GM18868 (cell line): ENCODE measurements around the gene C22orf42.
"Not testable (repeated sequence)": the region's sequence is repeated elsewhere in the genome, so short reads cannot be mapped to it uniquely, and the experiment has no call there.

Experiments used
- ATAC-seq: cut with Tn5 transposase; IDR thresholded peaks from one replicate; pipeline ENCODE4 v1.9.1; 2021; ENCODE audit warnings: mild to moderate bottlenecking, moderate library complexity; ENCODE audit not compliant: unreplicated experiment

The C22orf42 gene

GRCh38 chr22:32137731-32138324, 21.3 kb downstream of the C22orf42 start:
- not testable (repeated sequence) for ATAC-seq

- not testable (repeated sequence) for ATAC-seq
Observed at GRCh38 chr22:32136881-32137280, 22.2 kb downstream of the C22orf42 start.

GRCh38 chr22:32135958-32136357, 23.1 kb downstream of the C22orf42 start:
- ATAC-seq: not testable (repeated sequence)

GRCh38 chr22:32134796-32135195, 24.3 kb downstream of the C22orf42 start:
- ATAC-seq: not testable (repeated sequence)

- ATAC-seq: no peak
Observed at GRCh38 chr22:32132783-32133182, 26.3 kb downstream of the C22orf42 start.

- no peak for ATAC-seq
Observed at GRCh38 chr22:32132126-32132525, 27.0 kb downstream of the C22orf42 start.

- ATAC-seq: no peak
Observed at GRCh38 chr22:32130464-32130863, 28.6 kb downstream of the C22orf42 start.

GRCh38 chr22:32127904-32128303, 31.2 kb downstream of the C22orf42 start:
- no peak for ATAC-seq

GRCh38 chr22:32123657-32124056, 35.4 kb downstream of the C22orf42 start:
- no peak for ATAC-seq

GRCh38 chr22:32122899-32123298, 36.2 kb downstream of the C22orf42 start:
- no peak for ATAC-seq

GRCh38 chr22:32120603-32121002, 38.5 kb downstream of the C22orf42 start:
- ATAC-seq: no peak

GRCh38 chr22:32119568-32120235, 39.4 kb downstream of the C22orf42 start:
- ATAC-seq: no peak

- ATAC-seq: no peak
Observed at GRCh38 chr22:32112380-32112779, 46.7 kb downstream of the C22orf42 start.

GRCh38 chr22:32106930-32107329, 52.2 kb downstream of the C22orf42 start:
- no peak for ATAC-seq

GRCh38 chr22:32103658-32104315, 55.3 kb downstream of the C22orf42 start:
- ATAC-seq: no peak

GRCh38 chr22:32100711-32101110, 58.4 kb downstream of the C22orf42 start:
- no peak for ATAC-seq
